ENCODE measurements around the gene GREB1L.

GRCh38 chr18:21486905-21487437 lies 244.9 kb downstream of the GREB1L start:
- no peak for TF ChIP-seq EZH2phosphoT487 (IDR thresholded peaks at IDR 0.05; ENCODE audit: low read depth)
- TF ChIP-seq CTCF (IDR thresholded peaks at IDR 0.05; ENCODE audit: low read depth, low read length) = no peak

Measured in OCI-LY3 (cell line).